SH-SY5Y (cell line): ENCODE measurements around the gene SYS1.
A peak's percentile ranks its signal among the peaks of the same experiment; 100 is the strongest.

Source experiments
- GATA2 ChIP-seq: IDR thresholded peaks from 2 replicates; pipeline ENCODE4 v1.6.1; 2011; ENCODE audit warnings: mild to moderate bottlenecking, low read depth, low read length
- GATA3 ChIP-seq: IDR thresholded peaks from 2 replicates; pipeline ENCODE4 v1.6.1; 2011; ENCODE audit warnings: low read depth, mild to moderate bottlenecking, low read length, moderate library complexity

Gene SYS1

DNA sequence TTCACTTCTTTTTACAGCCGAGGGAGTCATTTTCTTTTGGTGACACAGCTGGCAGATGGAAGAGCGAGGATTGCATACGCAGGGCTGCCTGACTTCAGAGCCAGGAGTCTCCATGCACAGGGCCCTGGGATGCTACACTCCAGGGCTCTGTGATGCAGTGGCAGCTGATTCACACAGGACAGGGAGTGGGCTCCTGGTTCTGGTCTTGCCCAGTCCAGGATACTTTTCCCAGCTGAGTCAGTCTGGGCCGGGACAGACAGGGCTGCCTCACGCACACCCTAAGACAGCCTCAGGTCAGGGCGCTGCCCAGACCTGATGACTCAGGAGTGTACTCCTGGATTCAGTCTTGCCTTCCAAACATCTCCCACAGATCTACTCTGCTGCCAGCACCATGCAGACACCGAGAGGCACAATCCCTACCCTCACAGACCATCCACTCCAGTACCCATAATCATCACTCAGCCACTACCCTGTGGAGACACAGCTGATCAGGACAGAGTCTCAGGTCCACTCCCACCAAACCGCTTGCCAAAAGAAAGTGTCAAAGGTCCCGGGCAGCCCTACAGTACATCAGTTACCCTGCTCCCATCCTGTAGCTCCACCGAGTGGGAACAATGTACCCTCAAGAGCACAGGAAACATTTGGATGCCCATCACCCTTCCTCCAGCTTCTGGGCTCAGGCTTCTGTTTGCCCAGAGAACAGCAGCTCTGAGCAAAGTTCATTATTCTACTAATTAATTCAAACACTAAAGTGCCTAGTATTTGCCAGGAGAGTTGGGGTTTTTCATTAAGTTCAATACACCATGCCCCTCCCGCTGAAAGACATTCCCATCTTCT is 26.2 kb upstream of the SYS1 start:
- no peak for TF ChIP-seq GATA2
- no peak for TF ChIP-seq GATA3

DNA sequence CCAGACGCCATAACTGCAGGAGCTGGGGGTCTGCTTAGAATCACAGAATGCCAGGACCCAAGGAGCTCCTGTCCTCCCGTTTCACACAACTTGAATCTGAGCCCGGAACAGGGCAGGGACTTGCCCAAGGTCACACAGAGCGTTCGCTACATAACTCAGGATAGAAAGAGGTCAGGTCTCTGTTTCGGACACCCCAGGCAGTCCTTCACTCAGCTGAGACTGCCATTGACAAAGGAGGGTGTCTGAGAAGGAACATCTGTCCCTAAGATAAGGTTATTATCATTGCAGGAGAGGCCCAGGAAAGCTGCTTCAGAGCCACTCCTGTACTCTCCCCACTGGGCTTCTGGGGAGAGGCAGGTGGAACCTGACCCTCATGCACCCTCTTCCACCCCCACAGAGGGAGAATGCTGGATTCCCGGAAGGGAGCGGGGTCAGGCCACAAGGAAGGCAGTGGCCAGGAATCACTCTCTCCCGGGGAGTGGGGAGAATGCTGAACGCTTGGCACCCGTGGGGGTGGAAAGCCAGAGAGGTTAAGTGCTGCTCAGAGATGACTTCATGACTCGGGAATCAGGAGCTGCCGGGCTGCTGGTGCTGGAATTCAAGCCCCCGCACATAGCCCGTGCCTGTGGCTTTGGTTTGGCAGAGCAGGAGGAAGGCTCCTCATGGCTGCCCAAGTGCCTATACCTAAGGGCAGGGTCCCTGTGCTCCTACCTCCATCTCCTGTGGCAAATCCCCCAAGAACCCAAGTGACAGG is 25.4 kb upstream of the SYS1 start:
- TF ChIP-seq GATA3 (no peak), GATA2 (no peak)

DNA sequence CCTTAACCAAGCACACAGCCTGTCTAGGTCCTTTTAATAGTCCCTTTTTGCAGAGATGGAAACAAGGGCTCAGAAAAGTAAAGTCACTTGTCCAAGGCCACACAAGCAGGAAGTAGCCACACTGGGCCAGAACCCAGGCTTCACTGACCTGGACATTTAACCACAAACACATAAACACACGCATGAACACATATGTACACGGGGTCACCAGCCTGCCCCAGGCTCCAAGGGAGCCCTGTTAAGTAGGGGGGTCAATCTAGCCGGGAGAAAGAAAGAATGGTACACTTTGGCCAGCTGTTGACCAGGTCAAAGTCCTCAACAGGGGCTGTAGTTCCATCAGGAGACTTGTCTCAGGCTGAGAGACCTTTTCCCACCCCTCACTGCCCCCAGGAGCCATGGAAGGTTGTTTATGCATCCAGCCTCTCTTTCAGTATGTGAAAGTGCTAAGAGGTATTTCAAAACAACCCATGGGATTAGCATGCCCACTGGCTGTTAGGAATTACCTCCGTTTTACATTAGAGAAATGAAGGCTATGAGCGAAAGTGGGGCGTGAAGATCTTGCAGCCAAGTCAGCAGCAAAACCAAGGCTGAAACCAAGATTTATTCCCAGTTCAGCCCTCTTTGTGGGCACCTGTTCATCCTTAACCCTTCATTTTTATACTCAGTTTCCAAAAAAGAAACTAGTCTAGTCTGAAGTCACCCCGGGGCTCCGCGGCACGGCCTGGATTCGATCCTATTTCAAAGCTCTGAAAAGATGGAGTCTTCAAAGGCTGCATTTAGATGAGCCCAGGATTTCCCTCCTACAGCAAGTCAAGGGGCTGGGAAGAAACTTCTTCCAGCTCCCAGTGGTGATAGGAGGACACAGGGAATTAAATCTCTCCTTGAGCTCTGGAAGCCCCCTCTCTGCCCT is 24.6 kb upstream of the SYS1 start:
- TF ChIP-seq GATA3 (no peak), GATA2 (no peak)

DNA sequence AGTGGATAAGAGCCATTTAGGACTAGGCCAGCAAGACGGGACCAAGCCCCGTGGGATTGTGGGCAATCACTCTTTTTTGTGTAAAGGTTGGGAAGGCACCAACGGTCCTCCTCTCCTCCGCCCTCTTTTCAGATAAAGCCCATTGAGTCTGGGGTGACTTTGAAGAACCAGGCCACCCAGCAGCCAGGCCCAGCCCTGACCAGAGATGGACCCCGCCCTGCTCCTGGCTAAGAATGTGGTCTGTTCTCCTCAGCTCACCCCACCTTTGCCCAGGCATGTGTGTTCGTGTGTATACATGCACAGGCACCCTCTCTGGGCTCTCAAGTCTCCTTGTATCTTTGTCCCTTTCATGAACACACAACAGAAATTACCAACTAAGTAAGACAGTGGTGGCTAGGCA is 23.9 kb upstream of the SYS1 start:
- TF ChIP-seq GATA2: no peak
- TF ChIP-seq GATA3: no peak

DNA sequence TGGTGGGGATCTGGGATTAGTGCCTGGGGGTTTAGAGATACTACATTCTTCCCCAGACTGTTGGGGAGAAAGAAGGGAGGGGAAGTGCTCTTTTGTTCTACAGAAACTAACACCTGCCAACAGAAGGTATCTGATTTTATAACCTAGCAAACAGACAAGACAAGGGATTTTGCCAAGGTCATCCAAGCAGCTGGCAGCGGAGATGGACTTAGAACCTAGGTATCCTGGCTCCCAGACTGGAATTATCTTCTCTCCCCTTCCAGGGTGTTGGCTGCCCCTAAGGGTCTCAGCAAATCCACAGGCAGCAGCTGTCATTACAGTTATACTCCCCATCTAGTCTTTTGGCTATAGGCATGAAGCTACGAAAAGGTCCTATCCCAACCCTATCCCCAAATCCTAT is 23.2 kb upstream of the SYS1 start:
- TF ChIP-seq GATA2: no peak
- TF ChIP-seq GATA3: no peak

DNA sequence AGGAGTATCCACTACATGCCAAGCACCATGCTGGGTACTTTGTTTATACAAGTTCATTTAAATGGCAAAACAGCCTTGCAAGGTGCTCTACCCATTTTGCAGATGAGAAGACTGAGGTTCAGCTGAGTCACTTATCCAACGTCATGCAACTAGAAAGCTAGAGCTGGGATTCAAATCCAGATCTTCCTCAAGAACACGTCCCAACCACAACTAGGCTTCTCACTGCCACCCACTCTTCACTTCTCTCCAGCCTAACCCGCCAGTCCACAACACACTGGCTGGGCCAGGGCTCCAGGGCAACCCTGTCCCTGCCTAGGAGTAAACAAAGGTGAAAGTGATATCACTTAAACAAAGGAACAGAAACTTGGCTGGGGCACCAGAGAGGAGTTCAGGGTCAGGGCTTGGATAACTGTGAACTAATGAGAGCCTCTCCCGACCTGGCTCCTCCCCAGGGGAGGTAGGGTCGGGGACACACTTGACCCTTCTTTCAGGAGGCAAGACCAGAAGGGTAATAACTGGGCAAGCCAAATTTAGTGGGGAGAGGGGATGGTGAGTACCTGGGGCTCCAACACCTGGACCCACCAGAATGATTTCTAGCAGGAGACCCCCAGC is 22.6 kb upstream of the SYS1 start:
- TF ChIP-seq GATA2 (no peak), GATA3 (no peak)

DNA sequence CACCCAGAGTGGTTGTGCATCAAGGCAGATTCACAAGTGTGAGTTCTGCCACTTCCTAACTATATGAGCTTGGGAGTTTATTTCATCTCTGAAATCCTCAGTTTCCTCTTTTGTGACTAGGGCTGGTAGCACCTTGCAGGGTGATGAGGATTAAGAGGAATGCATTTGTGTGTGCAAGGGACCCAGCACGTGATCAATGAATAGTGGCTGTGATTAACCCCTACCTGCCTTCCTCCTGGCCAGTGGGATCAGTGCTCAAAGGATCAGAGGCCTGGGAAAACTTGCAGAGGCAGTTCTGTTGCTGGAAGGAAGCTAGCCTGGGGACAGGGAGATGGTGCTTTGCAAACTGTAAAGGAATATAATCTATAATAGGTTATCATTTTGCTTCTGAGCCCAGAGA is 22.0 kb upstream of the SYS1 start:
- TF ChIP-seq GATA2 (no peak), GATA3 (no peak)

DNA sequence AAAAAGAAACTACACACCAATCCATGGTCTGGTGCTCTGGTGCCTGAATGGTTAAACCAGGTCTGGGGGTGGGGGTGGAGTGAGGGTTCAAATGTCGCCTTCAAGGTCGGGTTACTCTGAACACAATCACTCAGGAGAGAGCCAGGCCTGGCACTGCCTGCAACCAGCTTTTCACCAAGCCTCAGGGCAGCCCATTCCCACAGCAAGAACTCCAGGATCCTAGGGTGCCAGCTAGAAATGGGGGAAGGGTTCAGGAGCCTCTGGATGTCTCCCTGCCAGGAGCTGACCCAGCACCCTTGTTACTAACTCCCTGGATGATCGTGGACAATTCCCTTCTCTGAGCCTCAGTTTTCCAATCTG is 21.4 kb upstream of the SYS1 start:
- TF ChIP-seq GATA2 (no peak), GATA3 (no peak)

DNA sequence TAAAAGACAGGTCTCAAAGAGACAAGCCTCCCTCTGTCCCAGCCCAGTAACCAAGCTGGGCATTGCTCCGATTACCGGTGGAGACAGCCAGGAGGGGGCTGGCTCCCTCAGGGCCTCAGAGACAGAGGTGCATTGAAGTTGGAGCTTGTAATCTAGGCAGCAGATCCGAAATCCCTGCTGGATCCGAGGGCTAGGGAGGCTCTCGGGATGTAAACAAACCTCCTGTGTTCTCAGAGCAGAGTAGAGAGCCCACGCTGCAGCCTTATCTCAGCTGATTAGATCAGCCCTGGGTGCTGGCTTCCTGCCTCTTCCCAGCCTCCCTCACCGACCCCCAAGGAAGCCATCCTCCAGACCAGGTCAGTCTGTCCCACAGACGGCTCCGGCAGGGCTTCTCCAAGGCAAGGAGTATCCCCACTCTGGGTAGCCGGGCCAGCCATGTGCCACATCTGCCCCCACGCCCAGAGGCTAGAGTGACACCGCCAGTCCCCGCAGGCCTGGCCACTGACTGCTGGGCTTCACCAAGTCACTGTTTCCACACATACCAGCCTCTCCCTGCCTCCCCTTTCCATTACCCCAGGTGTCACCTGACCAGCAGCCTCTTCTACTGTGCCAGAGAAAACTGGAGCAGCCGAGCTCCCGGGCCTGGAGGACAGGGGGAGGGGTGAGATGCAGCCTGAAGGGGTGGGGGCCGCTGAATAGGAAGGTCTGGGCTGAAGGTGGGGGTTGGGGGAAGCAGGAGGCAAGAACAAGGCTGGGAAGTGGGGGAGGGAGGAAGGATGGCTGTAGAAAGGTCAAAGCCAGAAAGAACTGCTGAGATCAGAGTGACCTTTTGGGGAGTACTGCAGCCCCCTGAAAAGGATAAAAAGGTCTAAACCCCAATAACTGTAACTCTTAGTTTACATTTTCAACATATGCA is 20.8 kb upstream of the SYS1 start:
- no peak; the same call in 1 of the 2 replicates for TF ChIP-seq GATA3
- peak; percentile 97 for TF ChIP-seq GATA2

DNA sequence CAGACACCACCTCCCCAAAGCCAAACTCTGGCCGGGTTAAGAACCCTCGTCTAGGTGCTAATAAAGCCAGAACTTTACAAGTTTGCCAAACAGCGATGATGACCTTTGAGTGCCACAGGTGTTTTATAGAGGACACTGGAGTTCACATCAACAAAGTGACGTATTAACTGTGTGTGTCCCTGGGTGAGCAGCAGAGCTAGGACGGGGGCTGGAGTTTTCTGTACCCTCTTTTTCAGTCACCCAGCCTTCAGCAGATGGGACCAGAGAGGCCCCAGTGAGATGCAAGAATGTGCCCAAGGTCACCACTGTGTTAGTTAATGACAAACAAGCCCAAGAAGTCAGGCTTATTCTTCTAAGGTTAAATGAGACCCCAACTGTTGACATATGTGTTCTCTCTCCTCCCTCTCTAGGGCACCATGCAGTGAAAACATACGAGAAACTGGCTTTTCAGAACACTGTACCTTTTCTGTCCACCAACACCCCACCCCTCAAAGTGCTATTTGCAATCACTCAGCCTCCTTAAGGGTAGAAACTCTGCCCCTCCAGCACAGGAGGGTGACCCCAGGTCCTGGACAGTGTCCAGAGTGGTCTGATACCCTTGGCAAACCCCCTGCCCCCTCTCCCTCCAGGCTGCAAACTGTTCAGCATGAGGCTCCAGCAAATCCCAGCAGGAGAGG is 20.0 kb upstream of the SYS1 start:
- TF ChIP-seq GATA2: no peak
- TF ChIP-seq GATA3: no peak

DNA sequence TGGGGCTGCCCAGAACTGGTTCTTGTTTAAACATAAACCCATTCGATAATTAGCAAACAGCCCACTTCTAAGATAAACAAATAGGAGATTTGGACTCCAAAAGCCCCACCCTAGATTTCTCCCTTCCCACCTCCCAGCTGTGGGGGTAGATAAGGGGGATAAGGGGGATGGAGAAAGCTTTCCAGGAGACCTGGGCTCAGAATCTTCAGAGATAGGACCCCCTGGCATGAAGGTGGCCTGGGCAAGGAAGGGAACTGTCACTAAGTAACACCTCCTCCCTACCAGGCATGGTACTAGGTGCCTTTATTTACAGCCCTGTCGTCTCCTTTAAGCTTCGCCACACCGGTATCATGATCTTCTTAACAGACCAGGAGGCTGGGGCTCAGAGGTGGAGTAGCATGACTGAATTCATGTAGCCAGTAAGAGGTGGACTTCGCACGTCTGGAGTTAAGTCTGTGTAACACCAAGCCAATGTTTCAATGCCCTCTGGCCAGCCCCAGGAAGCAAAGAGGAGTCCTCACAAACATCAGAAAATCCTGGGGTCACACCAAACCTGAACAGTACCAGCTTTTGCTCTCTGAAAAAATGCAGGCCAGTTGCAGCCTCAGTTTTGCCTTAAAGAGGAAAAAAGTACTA is 19.3 kb upstream of the SYS1 start:
- TF ChIP-seq GATA2: no peak
- TF ChIP-seq GATA3: no peak
